HG03135 (cell line): Measurements from ENCODE around the gene NFX1.
"Not testable (repeated sequence)": the region's sequence is repeated elsewhere in the genome, so short reads cannot be mapped to it uniquely, and the experiment has no call there.

Source experiments
- ATAC-seq: cut with Tn5 transposase; IDR thresholded peaks from one replicate; pipeline ENCODE4 v1.9.1; 2021; ENCODE audit warnings: mild to moderate bottlenecking, moderate library complexity; ENCODE audit not compliant: unreplicated experiment

The NFX1 gene

GRCh38 chr9:33385979-33386640, 95.8 kb downstream of the NFX1 start:
- not testable (repeated sequence) for ATAC-seq

- ATAC-seq = not testable (repeated sequence)
Measured at GRCh38 chr9:33386641-33386996, 96.3 kb downstream of the NFX1 start.

GRCh38 chr9:33386998-33387397, 96.7 kb downstream of the NFX1 start:
- ATAC-seq = not testable (repeated sequence)

- ATAC-seq = no peak
Measured at GRCh38 chr9:33388110-33388994, 98.0 kb downstream of the NFX1 start.

GRCh38 chr9:33391111-33391771, 100.9 kb downstream of the NFX1 start:
- ATAC-seq = not testable (repeated sequence)

- not testable (repeated sequence) for ATAC-seq
Measured at GRCh38 chr9:33392591-33393021, 102.3 kb downstream of the NFX1 start.

- ATAC-seq = no peak
Measured at GRCh38 chr9:33393581-33393980, 103.3 kb downstream of the NFX1 start.

GRCh38 chr9:33393986-33394385, 103.7 kb downstream of the NFX1 start:
- not testable (repeated sequence) for ATAC-seq

GRCh38 chr9:33395159-33395879, 105.0 kb downstream of the NFX1 start:
- ATAC-seq = not testable (repeated sequence)

- not testable (repeated sequence) for ATAC-seq
Measured at GRCh38 chr9:33397801-33398200, 107.5 kb downstream of the NFX1 start.

GRCh38 chr9:33399047-33399446, 108.7 kb downstream of the NFX1 start:
- ATAC-seq = not testable (repeated sequence)

GRCh38 chr9:33401809-33402208, 111.5 kb downstream of the NFX1 start:
- not testable (repeated sequence) for ATAC-seq

GRCh38 chr9:33402371-33402770, 112.1 kb downstream of the NFX1 start, which contains the start of gene AQP7:
Gene AQP7 (minus strand): TSS chr9:33402568. CDS start chr9:33401262, 1,306 bp downstream.
- not testable (repeated sequence) for ATAC-seq

- ATAC-seq = no peak
Measured at GRCh38 chr9:33403941-33404787, 113.8 kb downstream of the NFX1 start.

GRCh38 chr9:33404788-33405362, 114.6 kb downstream of the NFX1 start:
- no peak for ATAC-seq

- no peak for ATAC-seq
Measured at GRCh38 chr9:33407061-33407460, 116.7 kb downstream of the NFX1 start.

- no peak for ATAC-seq
Measured at GRCh38 chr9:33408087-33408486, 117.8 kb downstream of the NFX1 start.

- ATAC-seq = no peak
Measured at GRCh38 chr9:33414268-33414667, 124.0 kb downstream of the NFX1 start.

GRCh38 chr9:33414889-33415500, 124.7 kb downstream of the NFX1 start:
- no peak for ATAC-seq
